ENCODE results near the gene GDPD5.
A peak's percentile ranks its signal among the peaks of the same experiment; 100 is the strongest.

GDPD5 gene

GRCh38 chr11:75450826-75451821 lies 74.6 kb downstream of the GDPD5 start:
- TF ChIP-seq CTCF (IDR thresholded peaks at IDR 0.05; ENCODE audit: borderline replicate concordance, insufficient read depth, low read depth, low read length): peak; percentile 76
- no peak overlapping the region for H3K4me3 ChIP-seq (ENCODE audit: low read depth, low read length)

GRCh38 chr11:75450236-75450635 lies 75.5 kb downstream of the GDPD5 start:
- no peak for TF ChIP-seq CTCF (IDR thresholded peaks at IDR 0.05; ENCODE audit: borderline replicate concordance, insufficient read depth, low read depth, low read length)
- H3K4me3 ChIP-seq (ENCODE audit: low read depth, low read length): no peak overlapping the region

GRCh38 chr11:75449776-75450175 lies 76.0 kb downstream of the GDPD5 start:
- TF ChIP-seq CTCF (IDR thresholded peaks at IDR 0.05; ENCODE audit: borderline replicate concordance, insufficient read depth, low read depth, low read length): no peak
- H3K4me3 ChIP-seq (ENCODE audit: low read depth, low read length): no peak overlapping the region

- TF ChIP-seq CTCF (IDR thresholded peaks at IDR 0.05; ENCODE audit: borderline replicate concordance, insufficient read depth, low read depth, low read length): no peak
- H3K4me3 ChIP-seq (ENCODE audit: low read depth, low read length): no peak overlapping the region
Measured at GRCh38 chr11:75449271-75449670, 76.5 kb downstream of the GDPD5 start.

- TF ChIP-seq CTCF (IDR thresholded peaks at IDR 0.05; ENCODE audit: borderline replicate concordance, insufficient read depth, low read depth, low read length): no peak
- no peak overlapping the region for H3K4me3 ChIP-seq (ENCODE audit: low read depth, low read length)
Measured at GRCh38 chr11:75447415-75447814, 78.3 kb downstream of the GDPD5 start.

GRCh38 chr11:75445315-75445953 lies 80.3 kb downstream of the GDPD5 start:
- H3K4me3 ChIP-seq (ENCODE audit: low read depth, low read length): no peak overlapping the region

More at GRCh38 chr11:75445315-75445953, 80.3 kb downstream of the GDPD5 start:
- TF ChIP-seq CTCF (IDR thresholded peaks at IDR 0.05; ENCODE audit: borderline replicate concordance, insufficient read depth, low read depth, low read length): peak; percentile 92

Data from GM12875 (cell line).